ENCODE data around the gene VPS54.
"Not testable (repeated sequence)": the region's sequence is repeated elsewhere in the genome, so short reads cannot be mapped to it uniquely, and the experiment has no call there.

The VPS54 gene

DNA sequence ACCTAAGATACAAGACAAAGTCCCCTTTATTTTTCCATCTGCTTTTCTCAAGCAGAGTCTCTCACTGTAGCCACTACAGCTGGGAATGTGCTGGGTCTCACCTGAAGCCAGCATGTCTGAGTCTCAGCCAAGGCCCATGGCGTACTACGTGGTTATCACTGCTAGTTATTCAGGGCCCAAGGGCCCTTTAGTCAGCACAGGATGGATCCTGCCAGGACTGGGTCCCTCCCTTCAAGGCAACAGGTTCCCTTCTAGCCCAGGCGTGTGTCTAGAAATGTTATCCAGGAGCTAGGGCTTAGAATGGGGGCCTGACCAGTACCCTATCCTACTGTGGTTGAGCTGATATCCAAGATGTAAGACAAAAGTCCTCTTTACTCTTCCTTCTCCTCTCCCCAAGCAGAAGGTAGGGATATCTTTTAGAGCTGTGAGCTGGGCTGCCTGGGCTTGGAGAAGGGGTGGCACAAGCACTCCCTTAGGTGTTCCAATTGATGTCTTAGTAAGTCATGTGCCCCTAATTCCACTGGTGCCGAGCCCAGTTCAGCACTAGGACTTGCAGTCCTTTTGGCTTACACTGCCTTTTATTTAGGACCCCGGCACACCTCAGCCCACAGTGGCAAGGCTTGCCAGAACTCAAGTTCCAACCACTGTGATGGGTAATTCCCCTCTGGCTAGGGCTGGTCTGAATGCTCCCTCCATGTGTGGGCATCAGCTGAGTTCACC is 17.7 kb downstream of the VPS54 start:
- no peak overlapping the region for H3K14ac ChIP-seq (ENCODE audit: low read length)
- no peak overlapping the region for H3K18ac ChIP-seq (ENCODE audit: low read length)
- no peak for DNase-seq
- no peak overlapping the region for H2AK5ac ChIP-seq (ENCODE audit: low read length)
- no peak overlapping the region for H3K4me3 ChIP-seq (ENCODE audit: low read depth, low read length)
- H3K79me2 ChIP-seq (ENCODE audit: control insufficient read depth, insufficient read depth, low read length, poor library complexity) = peaks cover 2% of the 10 kb centered on the region
- no peak overlapping the region for H2AFZ ChIP-seq (ENCODE audit: insufficient read depth, low read length, poor library complexity)
- H4K8ac ChIP-seq (ENCODE audit: low read depth, low read length) = no peak overlapping the region
- no CpG with 5 or more reads among the region's 5 CpGs for WGBS (ENCODE audit: extremely low coverage, insufficient coverage, insufficient read length)
- no peak overlapping the region for H2BK12ac ChIP-seq (ENCODE audit: low read length)
- H3K4me2 ChIP-seq (ENCODE audit: low read length) = no peak overlapping the region
- no peak overlapping the region for H2BK120ac ChIP-seq (ENCODE audit: insufficient read depth, low read length, poor library complexity)
- no peak overlapping the region for H4K91ac ChIP-seq (ENCODE audit: low read depth, low read length)
- no peak overlapping the region for H4K12ac ChIP-seq (ENCODE audit: low read depth, low read length)
- H3K36me3 ChIP-seq (ENCODE audit: control insufficient read depth in 1 of 2, insufficient read depth in 2 of 2, low read length in 2 of 2) = peaks cover 3 to 6% of the 10 kb centered on the region in 2 experiments
- H3K27me3 ChIP-seq (ENCODE audit: insufficient read depth, low read length) = no peaks in the 10 kb centered on the region
- H3K23ac ChIP-seq (ENCODE audit: low read length) = no peak overlapping the region
- H2BK5ac ChIP-seq (ENCODE audit: low read depth, low read length, poor library complexity) = no peak overlapping the region
- H3K4me1 ChIP-seq (ENCODE audit: control insufficient read depth in 1 of 2, insufficient read depth in 2 of 2, low read length in 2 of 2) = no peaks in the 10 kb centered on the region
- no peaks in the 10 kb centered on the region for H3K9me3 ChIP-seq (ENCODE audit: insufficient read depth, low read depth, low read length)
- H3K9ac ChIP-seq (ENCODE audit: low read length) = no peak overlapping the region
- H3K4ac ChIP-seq (ENCODE audit: low read depth, low read length) = peak overlapping the region; percentile 4
- H3K79me1 ChIP-seq (ENCODE audit: low read length) = no peaks in the 10 kb centered on the region
- no peak overlapping the region for H3K27ac ChIP-seq (ENCODE audit: low read depth, low read length)

DNA sequence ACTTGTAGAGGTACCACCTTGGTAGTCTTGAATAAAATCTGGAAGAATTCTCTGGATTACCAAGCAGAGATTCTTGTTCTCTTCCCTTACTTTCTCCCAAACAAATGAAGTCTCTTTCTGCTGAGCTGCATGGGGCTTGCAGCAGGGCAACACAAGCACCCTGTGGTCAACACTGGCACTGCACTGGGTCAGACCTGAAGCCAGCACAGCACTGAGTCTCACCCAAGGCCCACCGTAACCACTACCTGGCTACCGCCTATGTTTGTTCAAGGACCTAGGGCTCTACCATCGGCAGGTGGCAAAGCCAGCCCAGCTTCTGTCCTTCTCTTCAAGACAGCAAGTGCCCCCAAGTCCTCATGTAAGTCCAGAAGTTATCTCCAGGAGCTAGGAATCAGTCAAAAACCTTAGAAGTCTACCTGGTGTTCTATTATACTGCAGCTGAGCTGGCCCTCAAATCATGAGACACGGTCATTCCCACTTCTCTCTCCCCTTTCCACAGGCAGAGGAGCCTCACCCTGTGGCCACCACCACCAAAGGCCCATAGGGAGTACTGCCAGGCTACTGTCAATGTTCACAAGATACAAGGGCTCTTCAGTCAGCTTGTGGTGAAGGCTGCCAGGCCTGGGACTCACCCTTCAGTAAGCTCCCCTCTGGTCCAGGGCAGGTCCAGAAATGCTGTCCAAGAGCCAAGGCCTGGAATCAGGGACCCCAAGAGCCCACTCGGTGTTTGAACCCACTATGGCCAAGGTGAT is 18.4 kb downstream of the VPS54 start:
- Histone ChIP-seq H4K8ac (ENCODE audit: low read depth, low read length) (no peak overlapping the region), H3K4ac (ENCODE audit: low read depth, low read length) (peak overlapping the region; percentile 27), H3K36me3 (ENCODE audit: control insufficient read depth in 1 of 2, insufficient read depth in 2 of 2, low read length in 2 of 2) (peaks cover 3 to 6% of the 10 kb centered on the region in 2 experiments), H2BK12ac (ENCODE audit: low read length) (no peak overlapping the region), H3K4me1 (ENCODE audit: control insufficient read depth in 1 of 2, insufficient read depth in 2 of 2, low read length in 2 of 2) (no peaks in the 10 kb centered on the region), H2AFZ (ENCODE audit: insufficient read depth, low read length, poor library complexity) (no peak overlapping the region), H2BK120ac (ENCODE audit: insufficient read depth, low read length, poor library complexity) (no peak overlapping the region), H3K79me1 (ENCODE audit: low read length) (no peaks in the 10 kb centered on the region), H4K12ac (ENCODE audit: low read depth, low read length) (no peak overlapping the region), H3K9me3 (ENCODE audit: insufficient read depth, low read depth, low read length) (no peaks in the 10 kb centered on the region), H3K4me3 (ENCODE audit: low read depth, low read length) (no peak overlapping the region), H3K79me2 (ENCODE audit: control insufficient read depth, insufficient read depth, low read length, poor library complexity) (peaks cover 2% of the 10 kb centered on the region), H3K27me3 (ENCODE audit: insufficient read depth, low read length) (no peaks in the 10 kb centered on the region), H4K91ac (ENCODE audit: low read depth, low read length) (no peak overlapping the region), H3K9ac (ENCODE audit: low read length) (no peak overlapping the region), H3K23ac (ENCODE audit: low read length) (no peak overlapping the region), H3K18ac (ENCODE audit: low read length) (peak overlapping the region; percentile 50), H3K14ac (ENCODE audit: low read length) (no peak overlapping the region), H3K27ac (ENCODE audit: low read depth, low read length) (no peak overlapping the region), H2AK5ac (ENCODE audit: low read length) (no peak overlapping the region), H3K4me2 (ENCODE audit: low read length) (no peak overlapping the region), H2BK5ac (ENCODE audit: low read depth, low read length, poor library complexity) (no peak overlapping the region)
- no peak for DNase-seq
- WGBS (ENCODE audit: extremely low coverage, insufficient coverage, insufficient read length) = no CpG with 5 or more reads among the region's 5 CpGs

DNA sequence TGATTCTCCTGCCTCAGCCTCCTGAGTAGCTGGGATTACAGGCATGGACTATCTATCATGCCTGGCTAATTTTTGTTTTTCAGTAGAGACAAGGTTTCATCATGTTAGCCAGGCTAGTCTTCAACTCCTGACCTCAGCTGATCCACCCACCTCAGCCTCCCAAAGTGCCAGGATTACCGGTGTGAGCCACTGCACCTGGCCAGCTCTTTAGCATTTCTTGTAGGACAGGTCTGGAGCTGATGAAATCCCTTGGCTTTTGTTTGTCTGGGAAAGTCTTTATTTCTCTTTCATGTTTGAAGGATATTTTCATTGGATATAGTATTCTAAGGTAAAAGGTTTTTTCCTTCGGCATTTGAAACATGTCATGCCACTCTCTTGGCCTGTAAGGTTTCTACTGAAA is 20.2 kb downstream of the VPS54 start:
- H3K9me3 ChIP-seq (ENCODE audit: insufficient read depth, low read depth, low read length) = no peaks in the 10 kb centered on the region
- no peak overlapping the region for H3K23ac ChIP-seq (ENCODE audit: low read length)
- H3K14ac ChIP-seq (ENCODE audit: low read length) = no peak overlapping the region
- DNase-seq = peak; percentile 12 to 31
- no peak overlapping the region for H4K91ac ChIP-seq (ENCODE audit: low read depth, low read length)
- no peak overlapping the region for H4K12ac ChIP-seq (ENCODE audit: low read depth, low read length)
- peaks cover 2% of the 10 kb centered on the region for H3K79me2 ChIP-seq (ENCODE audit: control insufficient read depth, insufficient read depth, low read length, poor library complexity)
- H3K4me3 ChIP-seq (ENCODE audit: low read depth, low read length) = no peak overlapping the region
- H3K4me2 ChIP-seq (ENCODE audit: low read length) = no peak overlapping the region
- no peak overlapping the region for H2AK5ac ChIP-seq (ENCODE audit: low read length)
- peaks cover 0 to 3% of the 10 kb centered on the region in 2 experiments for H3K4me1 ChIP-seq (ENCODE audit: control insufficient read depth in 1 of 2, insufficient read depth in 2 of 2, low read length in 2 of 2)
- H3K79me1 ChIP-seq (ENCODE audit: low read length) = peaks cover 5% of the 10 kb centered on the region
- no peak overlapping the region for H3K4ac ChIP-seq (ENCODE audit: low read depth, low read length)
- H3K9ac ChIP-seq (ENCODE audit: low read length) = no peak overlapping the region
- WGBS (ENCODE audit: extremely low coverage, insufficient coverage, insufficient read length) = no CpG with 5 or more reads among the region's 2 CpGs
- no peak overlapping the region for H3K18ac ChIP-seq (ENCODE audit: low read length)
- H4K8ac ChIP-seq (ENCODE audit: low read depth, low read length) = no peak overlapping the region
- no peak overlapping the region for H3K27ac ChIP-seq (ENCODE audit: low read depth, low read length)
- H2BK12ac ChIP-seq (ENCODE audit: low read length) = no peak overlapping the region
- H2BK120ac ChIP-seq (ENCODE audit: insufficient read depth, low read length, poor library complexity) = no peak overlapping the region
- H2BK5ac ChIP-seq (ENCODE audit: low read depth, low read length, poor library complexity) = no peak overlapping the region
- no peak overlapping the region for H2AFZ ChIP-seq (ENCODE audit: insufficient read depth, low read length, poor library complexity)
- H3K27me3 ChIP-seq (ENCODE audit: insufficient read depth, low read length) = no peaks in the 10 kb centered on the region
- peaks cover 3 to 6% of the 10 kb centered on the region in 2 experiments for H3K36me3 ChIP-seq (ENCODE audit: control insufficient read depth in 1 of 2, insufficient read depth in 2 of 2, low read length in 2 of 2)

DNA sequence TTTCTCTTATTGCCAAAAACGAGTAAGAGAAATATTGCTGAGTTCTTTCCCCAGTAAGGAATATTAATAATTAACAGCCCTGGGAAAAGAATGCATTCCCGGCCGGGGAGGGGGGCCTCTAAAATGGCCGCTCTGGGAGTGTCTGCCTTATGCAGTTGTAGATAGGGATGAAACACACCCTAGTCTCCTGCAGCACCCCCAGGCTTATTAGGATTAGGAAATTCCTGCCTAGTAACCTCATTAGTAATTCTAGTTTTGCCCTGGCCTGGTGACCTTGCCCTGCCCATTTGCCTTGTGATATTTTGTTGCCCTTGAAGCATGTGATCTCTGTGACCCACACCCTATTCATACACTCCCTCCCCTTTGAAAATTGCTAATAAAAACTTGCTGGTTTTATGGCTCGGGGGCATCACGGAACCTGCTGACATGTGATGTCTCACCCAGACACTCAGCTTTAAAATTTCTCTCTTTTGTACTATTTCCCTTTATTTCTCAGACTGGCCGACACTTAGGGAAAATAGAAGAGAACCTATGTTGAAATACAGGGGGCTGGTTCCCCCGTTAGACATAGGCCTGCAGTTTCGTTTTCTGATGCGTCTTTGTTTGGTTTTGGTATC is 22.5 kb downstream of the VPS54 start:
- not testable (repeated sequence) for H2BK12ac ChIP-seq (ENCODE audit: low read length)

More for the DNA sequence above, 22.5 kb downstream of the VPS54 start:
- H3K79me1 ChIP-seq (ENCODE audit: low read length); H3K23ac ChIP-seq (ENCODE audit: low read length); H3K9ac ChIP-seq (ENCODE audit: low read length); H3K9me3 ChIP-seq (ENCODE audit: insufficient read depth, low read depth, low read length); H3K4ac ChIP-seq (ENCODE audit: low read depth, low read length); H3K4me2 ChIP-seq (ENCODE audit: low read length); H3K36me3 ChIP-seq (ENCODE audit: control insufficient read depth in 1 of 2, insufficient read depth in 2 of 2, low read length in 2 of 2); H2BK5ac ChIP-seq (ENCODE audit: low read depth, low read length, poor library complexity); H3K4me3 ChIP-seq (ENCODE audit: low read depth, low read length); H2AK5ac ChIP-seq (ENCODE audit: low read length); H3K18ac ChIP-seq (ENCODE audit: low read length); H2BK120ac ChIP-seq (ENCODE audit: insufficient read depth, low read length, poor library complexity); H3K27me3 ChIP-seq (ENCODE audit: insufficient read depth, low read length); H3K4me1 ChIP-seq (ENCODE audit: control insufficient read depth in 1 of 2, insufficient read depth in 2 of 2, low read length in 2 of 2); DNase-seq; H3K27ac ChIP-seq (ENCODE audit: low read depth, low read length); H3K79me2 ChIP-seq (ENCODE audit: control insufficient read depth, insufficient read depth, low read length, poor library complexity); H4K8ac ChIP-seq (ENCODE audit: low read depth, low read length); H3K14ac ChIP-seq (ENCODE audit: low read length); H4K12ac ChIP-seq (ENCODE audit: low read depth, low read length); H4K91ac ChIP-seq (ENCODE audit: low read depth, low read length); H2AFZ ChIP-seq (ENCODE audit: insufficient read depth, low read length, poor library complexity): not testable (repeated sequence)
- no CpG with 5 or more reads among the region's 10 CpGs for WGBS (ENCODE audit: extremely low coverage, insufficient coverage, insufficient read length)
